GM12872 (cell line): ENCODE results near the gene SNRNP70.

Experiments used
- TF ChIP-seq, protein P1 (sequence below): IDR thresholded peaks from 3 replicates; pipeline ENCODE4 v1.5.1; 2011; ENCODE audit warnings: low read depth, mild to moderate bottlenecking, low read length, moderate library complexity; ENCODE audit not compliant: insufficient read depth

The SNRNP70 gene

DNA sequence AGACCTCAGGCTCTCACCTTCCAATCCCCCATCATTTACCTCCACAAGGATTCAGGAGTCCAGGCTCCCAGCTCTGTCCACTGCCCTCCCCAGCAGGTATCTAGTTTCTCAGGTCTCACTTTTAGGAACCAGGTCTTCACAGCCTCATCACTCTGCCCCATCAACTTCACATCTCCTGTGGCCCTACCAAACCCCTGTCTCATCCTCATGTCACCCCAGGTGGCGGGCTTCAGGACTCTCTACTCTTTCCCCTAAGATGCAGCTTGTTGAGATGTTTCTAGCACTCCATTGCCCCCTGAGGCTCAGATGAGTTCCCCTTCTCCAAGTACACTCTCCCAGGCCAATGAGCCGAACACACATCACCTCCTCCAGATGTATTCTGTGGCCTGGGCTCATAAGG lies 35.6 kb downstream of the SNRNP70 start:
- TF ChIP-seq, protein P1, sequence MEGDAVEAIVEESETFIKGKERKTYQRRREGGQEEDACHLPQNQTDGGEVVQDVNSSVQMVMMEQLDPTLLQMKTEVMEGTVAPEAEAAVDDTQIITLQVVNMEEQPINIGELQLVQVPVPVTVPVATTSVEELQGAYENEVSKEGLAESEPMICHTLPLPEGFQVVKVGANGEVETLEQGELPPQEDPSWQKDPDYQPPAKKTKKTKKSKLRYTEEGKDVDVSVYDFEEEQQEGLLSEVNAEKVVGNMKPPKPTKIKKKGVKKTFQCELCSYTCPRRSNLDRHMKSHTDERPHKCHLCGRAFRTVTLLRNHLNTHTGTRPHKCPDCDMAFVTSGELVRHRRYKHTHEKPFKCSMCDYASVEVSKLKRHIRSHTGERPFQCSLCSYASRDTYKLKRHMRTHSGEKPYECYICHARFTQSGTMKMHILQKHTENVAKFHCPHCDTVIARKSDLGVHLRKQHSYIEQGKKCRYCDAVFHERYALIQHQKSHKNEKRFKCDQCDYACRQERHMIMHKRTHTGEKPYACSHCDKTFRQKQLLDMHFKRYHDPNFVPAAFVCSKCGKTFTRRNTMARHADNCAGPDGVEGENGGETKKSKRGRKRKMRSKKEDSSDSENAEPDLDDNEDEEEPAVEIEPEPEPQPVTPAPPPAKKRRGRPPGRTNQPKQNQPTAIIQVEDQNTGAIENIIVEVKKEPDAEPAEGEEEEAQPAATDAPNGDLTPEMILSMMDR: no peak

DNA sequence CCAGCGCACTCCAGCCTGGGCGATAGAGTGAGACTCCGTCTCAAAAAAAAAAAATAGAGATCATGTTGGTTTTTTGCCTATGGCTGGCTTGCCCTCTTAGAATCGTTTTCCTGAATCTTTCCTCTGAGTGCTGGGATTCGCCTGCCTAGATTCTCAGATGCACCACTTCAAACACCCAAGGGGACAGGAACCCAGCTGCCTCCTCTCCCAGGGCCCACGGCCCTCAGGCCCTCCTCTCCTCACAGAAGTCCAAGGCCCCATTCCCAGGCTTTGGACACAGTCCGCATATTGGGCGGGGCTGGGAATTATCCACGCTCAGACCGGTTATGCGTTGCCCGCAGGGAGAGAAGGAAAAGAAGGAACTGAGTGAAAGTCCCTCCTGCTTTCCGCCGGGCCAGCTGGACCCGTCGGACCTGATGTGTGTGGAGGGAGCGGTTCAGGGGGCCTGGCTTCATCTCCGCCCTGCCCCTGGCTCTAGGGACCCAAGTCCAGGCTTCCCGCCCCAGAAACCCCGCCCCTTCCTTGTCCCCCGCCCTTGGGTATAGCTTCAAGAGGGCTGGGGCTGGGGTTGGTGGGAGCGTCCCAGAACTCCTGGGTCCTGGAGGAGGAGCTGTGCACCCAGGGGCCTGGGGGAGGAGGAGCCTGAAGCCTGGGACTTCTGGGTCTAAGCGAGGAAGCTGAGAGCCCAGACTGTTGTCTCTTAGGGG lies 39.9 kb downstream of the SNRNP70 start:
- TF ChIP-seq, protein P1: no peak

DNA sequence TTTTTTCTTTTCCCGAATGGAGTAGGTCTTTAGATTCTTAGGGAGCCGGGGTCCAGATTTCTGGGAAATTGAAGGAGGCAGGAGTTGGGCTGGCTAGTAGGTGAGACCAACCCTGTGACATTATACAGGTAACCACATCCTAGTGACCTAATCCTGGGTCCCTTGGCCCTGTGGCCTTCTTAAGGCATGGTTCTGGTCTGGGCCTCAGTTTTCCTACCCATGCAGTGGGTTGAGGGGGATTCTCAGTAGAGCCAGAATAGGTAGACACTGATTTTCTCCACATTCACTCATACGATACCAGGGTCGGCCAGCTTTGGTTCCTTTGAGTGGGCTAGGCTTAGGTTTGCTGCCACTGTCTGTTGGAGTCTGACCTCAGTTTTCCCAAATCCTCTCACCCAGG lies 41.3 kb downstream of the SNRNP70 start:
- TF ChIP-seq, protein P1: no peak

DNA sequence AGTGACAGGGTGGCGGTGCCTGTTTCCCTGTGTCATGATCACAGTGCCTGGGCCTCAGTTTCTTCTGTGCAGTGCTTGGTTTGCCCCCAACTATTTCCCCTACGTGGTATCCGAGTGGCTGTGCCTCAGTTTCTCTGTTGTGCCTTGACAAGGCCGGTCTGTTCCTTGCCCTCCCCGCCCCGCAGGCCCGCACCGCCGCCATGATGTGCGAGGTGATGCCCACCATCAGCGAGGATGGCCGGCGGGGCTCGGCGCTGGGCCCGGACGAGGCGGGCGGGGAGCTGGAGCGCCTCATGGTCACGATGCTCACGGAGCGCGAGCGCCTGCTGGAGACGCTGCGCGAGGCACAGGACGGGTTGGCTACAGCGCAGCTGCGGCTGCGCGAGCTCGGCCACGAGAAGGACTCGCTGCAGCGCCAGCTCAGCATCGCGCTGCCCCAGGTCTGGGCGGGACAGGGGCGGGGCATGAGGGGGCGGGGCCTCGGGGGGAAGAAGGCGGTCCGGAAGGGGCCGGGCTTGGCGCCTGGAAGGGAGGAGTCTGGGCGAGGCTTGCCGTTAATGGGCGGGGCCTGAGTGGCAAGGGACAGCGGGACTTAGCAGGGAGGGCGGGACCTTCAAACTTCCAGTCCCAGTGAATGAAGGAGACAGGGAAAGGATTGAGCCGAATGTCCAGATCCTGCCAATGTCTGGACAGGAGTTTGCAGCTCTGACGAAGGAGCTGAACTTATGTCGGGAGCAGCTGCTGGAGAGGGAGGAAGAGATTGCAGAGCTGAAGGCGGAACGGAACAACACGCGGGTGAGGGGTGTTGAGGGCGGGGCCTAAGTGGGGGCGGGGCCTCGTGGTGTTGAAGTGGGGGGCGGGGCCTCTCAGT lies 42.7 kb downstream of the SNRNP70 start:
- TF ChIP-seq, protein P1: no peak

DNA sequence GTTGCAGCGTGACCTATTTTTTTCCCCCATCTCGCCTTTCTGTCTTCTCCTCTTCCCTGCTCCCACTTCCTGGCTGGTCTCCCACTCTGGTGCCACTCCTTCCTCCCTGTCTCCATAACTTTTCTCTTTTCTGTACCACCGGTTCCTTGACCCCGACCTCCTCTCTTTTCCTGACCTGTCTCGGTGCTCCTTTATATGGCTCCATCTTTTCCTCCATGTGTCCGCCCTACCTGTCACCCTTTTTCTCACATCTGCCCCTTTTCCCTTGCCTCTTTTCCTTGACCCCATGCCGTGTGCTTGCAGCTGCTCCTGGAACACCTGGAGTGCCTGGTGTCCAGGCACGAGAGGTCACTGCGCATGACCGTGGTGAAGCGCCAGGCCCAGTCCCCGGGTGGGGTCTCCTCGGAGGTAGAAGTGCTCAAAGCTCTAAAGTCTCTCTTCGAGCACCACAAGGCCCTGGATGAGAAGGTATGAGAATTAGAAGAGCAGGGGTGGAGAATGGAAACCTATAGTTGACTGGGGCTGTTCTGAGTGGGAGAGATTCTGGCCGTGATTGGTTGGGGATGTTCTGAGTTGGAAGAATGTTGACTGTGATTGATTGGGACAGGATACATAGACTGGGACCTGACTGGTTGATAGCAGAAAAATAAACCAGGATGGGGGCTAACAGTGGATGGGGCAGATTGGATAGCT lies 43.4 kb downstream of the SNRNP70 start:
- TF ChIP-seq, protein P1: no peak

DNA sequence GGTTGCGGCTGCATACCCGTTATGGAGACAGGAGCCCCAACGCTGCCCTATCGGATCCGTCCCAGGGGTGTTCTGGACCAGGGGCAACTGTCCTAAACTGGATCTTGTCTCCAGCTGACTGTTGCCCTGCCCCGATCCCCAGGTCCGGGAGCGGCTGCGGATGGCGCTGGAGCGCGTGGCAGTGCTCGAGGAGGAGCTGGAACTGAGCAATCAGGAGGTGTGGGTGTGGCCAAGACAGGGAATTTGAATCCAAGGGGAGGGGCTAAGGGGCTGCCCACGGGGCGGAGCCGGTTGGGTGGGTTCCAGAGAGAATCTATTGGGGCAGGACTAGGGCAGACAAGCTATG lies 44.0 kb downstream of the SNRNP70 start:
- TF ChIP-seq, protein P1: no peak

DNA sequence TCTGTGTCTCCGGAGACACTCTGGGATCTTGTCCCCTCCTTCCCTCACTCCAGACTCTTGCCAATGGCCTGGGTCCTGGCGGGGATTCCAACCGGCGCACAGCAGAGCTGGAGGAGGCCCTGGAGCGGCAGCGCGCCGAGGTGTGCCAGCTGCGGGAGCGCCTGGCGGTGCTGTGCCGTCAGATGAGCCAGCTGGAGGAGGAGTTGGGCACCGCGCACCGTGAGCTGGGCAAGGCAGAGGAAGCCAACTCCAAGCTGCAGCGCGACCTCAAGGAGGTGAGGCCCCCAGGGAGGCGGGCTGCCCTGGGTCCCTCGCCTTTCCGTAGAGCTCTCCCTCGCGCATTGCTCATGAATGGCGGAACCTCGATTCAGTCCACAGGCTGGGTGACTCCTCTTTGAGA lies 45.1 kb downstream of the SNRNP70 start:
- TF ChIP-seq, protein P1: no peak
